ENCODE results near the gene PEAK1.
"Not testable (repeated sequence)": the region's sequence is repeated elsewhere in the genome, so short reads cannot be mapped to it uniquely, and the experiment has no call there.

The PEAK1 gene

GRCh38 chr15:77426871-77427270, 7.0 kb upstream of the PEAK1 start:
- DNase-seq, result no peak
- in situ Hi-C loops (cut with HindIII; ENCODE audit: low pct_ligation_motif_present, low pct_unique_long_range_greater_than_20kb, low sequenced_read_pairs), result no loop called here

- no peak for DNase-seq
- in situ Hi-C loops (cut with HindIII; ENCODE audit: low pct_ligation_motif_present, low pct_unique_long_range_greater_than_20kb, low sequenced_read_pairs), result no loop called here
These were observed 6.5 kb upstream of the PEAK1 start for GRCh38 chr15:77426377-77426776.

GRCh38 chr15:77425104-77425503, 5.2 kb upstream of the PEAK1 start:
- in situ Hi-C loops (cut with HindIII; ENCODE audit: low pct_ligation_motif_present, low pct_unique_long_range_greater_than_20kb, low sequenced_read_pairs), result no loop called here
- DNase-seq, result no peak

- peak; percentile 31 for DNase-seq
- in situ Hi-C loops (cut with HindIII; ENCODE audit: low pct_ligation_motif_present, low pct_unique_long_range_greater_than_20kb, low sequenced_read_pairs), result no loop called here
These were observed 1.4 kb upstream of the PEAK1 start for GRCh38 chr15:77421370-77421700.

- peak; percentile 76 for DNase-seq
- in situ Hi-C loops (cut with HindIII; ENCODE audit: low pct_ligation_motif_present, low pct_unique_long_range_greater_than_20kb, low sequenced_read_pairs), result no loop called here
These were observed 886 bp upstream of the PEAK1 start, which contains the start of gene HMG20A for GRCh38 chr15:77420610-77421369. Gene HMG20A, plus strand, starts transcription at chr15:77420888. Its CDS starts 37,520 bp downstream, at chr15:77458408.

- DNase-seq, result peak; percentile 29
- in situ Hi-C loops (cut with HindIII; ENCODE audit: low pct_ligation_motif_present, low pct_unique_long_range_greater_than_20kb, low sequenced_read_pairs), result no loop called here
These were observed 703 bp downstream of the PEAK1 start for GRCh38 chr15:77418966-77419835.

- DNase-seq, result no peak
- in situ Hi-C loops (cut with HindIII; ENCODE audit: low pct_ligation_motif_present, low pct_unique_long_range_greater_than_20kb, low sequenced_read_pairs), result no loop called here
These were observed 1.4 kb downstream of the PEAK1 start for GRCh38 chr15:77418391-77418965.

- in situ Hi-C loops (cut with HindIII; ENCODE audit: low pct_ligation_motif_present, low pct_unique_long_range_greater_than_20kb, low sequenced_read_pairs), result no loop called here
- no peak for DNase-seq
These were observed 2.3 kb downstream of the PEAK1 start for GRCh38 chr15:77417602-77418001.

GRCh38 chr15:77416954-77417353, 3.0 kb downstream of the PEAK1 start:
- in situ Hi-C loops (cut with HindIII; ENCODE audit: low pct_ligation_motif_present, low pct_unique_long_range_greater_than_20kb, low sequenced_read_pairs), result no loop called here
- peak; percentile 11 for DNase-seq

- in situ Hi-C loops (cut with HindIII; ENCODE audit: low pct_ligation_motif_present, low pct_unique_long_range_greater_than_20kb, low sequenced_read_pairs), result no loop called here
- no peak for DNase-seq
These were observed 3.8 kb downstream of the PEAK1 start for GRCh38 chr15:77416148-77416455.

GRCh38 chr15:77415450-77416147, 4.3 kb downstream of the PEAK1 start:
- in situ Hi-C loops (cut with HindIII; ENCODE audit: low pct_ligation_motif_present, low pct_unique_long_range_greater_than_20kb, low sequenced_read_pairs), result no loop called here
- no peak for DNase-seq

GRCh38 chr15:77414789-77415442, 5.0 kb downstream of the PEAK1 start:
- DNase-seq, result no peak
- in situ Hi-C loops (cut with HindIII; ENCODE audit: low pct_ligation_motif_present, low pct_unique_long_range_greater_than_20kb, low sequenced_read_pairs), result no loop called here

- in situ Hi-C loops (cut with HindIII; ENCODE audit: low pct_ligation_motif_present, low pct_unique_long_range_greater_than_20kb, low sequenced_read_pairs), result no loop called here
These were observed 6.1 kb downstream of the PEAK1 start for GRCh38 chr15:77413699-77414349.

GRCh38 chr15:77412972-77413698, 6.8 kb downstream of the PEAK1 start:
- in situ Hi-C loops (cut with HindIII; ENCODE audit: low pct_ligation_motif_present, low pct_unique_long_range_greater_than_20kb, low sequenced_read_pairs), result no loop called here
- DNase-seq, result no peak

More at GRCh38 chr15:77413699-77414349, 6.1 kb downstream of the PEAK1 start:
- DNase-seq, result no peak

- DNase-seq, result no peak
- in situ Hi-C loops (cut with HindIII; ENCODE audit: low pct_ligation_motif_present, low pct_unique_long_range_greater_than_20kb, low sequenced_read_pairs), result no loop called here
These were observed 8.3 kb downstream of the PEAK1 start for GRCh38 chr15:77411619-77411976.

- no peak for DNase-seq
- in situ Hi-C loops (cut with HindIII; ENCODE audit: low pct_ligation_motif_present, low pct_unique_long_range_greater_than_20kb, low sequenced_read_pairs), result no loop called here
These were observed 8.9 kb downstream of the PEAK1 start for GRCh38 chr15:77410701-77411618.

- in situ Hi-C loops (cut with HindIII; ENCODE audit: low pct_ligation_motif_present, low pct_unique_long_range_greater_than_20kb, low sequenced_read_pairs); DNase-seq: not testable (repeated sequence)
These were observed 9.8 kb downstream of the PEAK1 start for GRCh38 chr15:77410157-77410500.

Data from ACHN (cell line).